Neural cell (in vitro differentiated cells): ENCODE results near the gene GSN. TPM values are rescaled to one million over a fixed set of nuclear protein-coding genes. Genes with fewer than 3 reads are reported as not detected.

Experiments used
- H2AFZ ChIP-seq: fragments of 200-600, 300-800 bp; sonication (generic), shearing (Covaris generic); 2 replicates; pipeline ENCODE4 v1.6.0; 2014; ENCODE audit warnings: low read depth, mild to moderate bottlenecking, antibody characterized with exemption, low read length, moderate library complexity
- H3F3A ChIP-seq: fragments of 200-600 bp; shearing (Covaris generic); 2 replicates; pipeline ENCODE4 v1.6.1; 2016; ENCODE audit warnings: mild to moderate bottlenecking, moderate library complexity, mixed read lengths, antibody characterized with exemption, low read length; ENCODE audit not compliant: insufficient read depth, poor library complexity, severe bottlenecking
- H3K27ac ChIP-seq: fragments of 200-600, 300-800 bp; sonication (generic), shearing (Covaris generic); 2 replicates; pipeline ENCODE4 v1.5.1; 2014; ENCODE audit warnings: mild to moderate bottlenecking, low read length, moderate library complexity
- H3K27me3 ChIP-seq: fragments of 300-800, 200-600 bp; sonication (generic), shearing (Covaris generic); 2 replicates; pipeline ENCODE4 v1.6.0; 2014; ENCODE audit warnings: mild to moderate bottlenecking, low read depth, low read length, moderate library complexity; ENCODE audit not compliant: insufficient read depth
- H3K36me3 ChIP-seq: fragments of 300-800, 200-600 bp; sonication (generic), shearing (Covaris generic); 2 replicates; pipeline ENCODE4 v1.5.1; 2014; ENCODE audit warnings: mild to moderate bottlenecking, antibody characterized with exemption, low read length, moderate library complexity; ENCODE audit not compliant: insufficient read depth
- H3K4me2 ChIP-seq: fragments of 300-800, 200-600 bp; sonication (generic), shearing (Covaris generic); 2 replicates; pipeline ENCODE4 v1.6.0; 2014; ENCODE audit warnings: mild to moderate bottlenecking, low read length
- H3K4me3 ChIP-seq: fragments of 300-800, 200-600 bp; sonication (generic), shearing (Covaris generic); 2 replicates; pipeline ENCODE4 v1.5.1; 2014; ENCODE audit warnings: mild to moderate bottlenecking, low read length, moderate library complexity
- H3K79me2 ChIP-seq: fragments of 200-600 bp; shearing (Covaris generic); replicated peaks from 2 replicates; pipeline ENCODE4 v1.6.0; 2014; ENCODE audit warnings: mild to moderate bottlenecking, low read length, moderate library complexity; ENCODE audit not compliant: insufficient read depth
- H3K9ac ChIP-seq: fragments of 300-800, 200-600 bp; sonication (generic), shearing (Covaris generic); 2 replicates; pipeline ENCODE4 v1.6.1; 2016; ENCODE audit warnings: mild to moderate bottlenecking, low read length, mixed read lengths
- H3K9me2 ChIP-seq: fragments of 200-600 bp; shearing (Covaris generic); 2 replicates; pipeline ENCODE4 v1.6.1; 2016; ENCODE audit warnings: mild to moderate bottlenecking, low read length, mixed read lengths; ENCODE audit not compliant: insufficient read depth
- H3K9me3 ChIP-seq: fragments of 200-600, 300-800 bp; sonication (generic), shearing (Covaris generic); 2 replicates; pipeline ENCODE4 v1.6.1; 2016; ENCODE audit warnings: mild to moderate bottlenecking, mixed run types, low read length, moderate library complexity, mixed read lengths
- H4K20me1 ChIP-seq: fragments of 200-600 bp; shearing (Covaris generic); 2 replicates; pipeline ENCODE4 v1.6.1; 2016; ENCODE audit warnings: mild to moderate bottlenecking, mixed run types; ENCODE audit not compliant: insufficient read depth
- CTCF ChIP-seq: fragments of 450-650 bp; IDR thresholded peaks from 2 replicates; pipeline ENCODE4 v1.5.1; 2014; ENCODE audit warnings: antibody characterized with exemption, mild to moderate bottlenecking, moderate library complexity; ENCODE audit not compliant: poor library complexity, severe bottlenecking
- EP300 ChIP-seq: fragments of 450-650 bp; conservative IDR thresholded peaks from 2 replicates; pipeline ENCODE4 v1.6.1; 2014; ENCODE audit warnings: antibody characterized with exemption, mild to moderate bottlenecking, moderate library complexity; ENCODE audit not compliant: poor library complexity, severe bottlenecking
- EZH2 ChIP-seq: fragments of 200-600, 300-800 bp; shearing (Covaris generic), sonication (generic); IDR thresholded peaks from 2 replicates; pipeline ENCODE4 v1.6.1; 2014; ENCODE audit warnings: antibody characterized with exemption, low read length, borderline replicate concordance, mild to moderate bottlenecking; ENCODE audit not compliant: insufficient read depth, poor library complexity, severe bottlenecking
- MXI1 ChIP-seq: fragments of 450-650 bp; conservative IDR thresholded peaks from 2 replicates; pipeline ENCODE4 v1.6.1; 2014; ENCODE audit warnings: antibody characterized with exemption, mild to moderate bottlenecking; ENCODE audit not compliant: poor library complexity, severe bottlenecking
- POLR2AphosphoS5 ChIP-seq: IDR thresholded peaks from 2 replicates; pipeline ENCODE4 v1.6.1; 2012
- RAD21 ChIP-seq: fragments of 450-650 bp; conservative IDR thresholded peaks from 2 replicates; pipeline ENCODE4 v1.6.1; 2014; ENCODE audit warnings: antibody characterized with exemption, mild to moderate bottlenecking, moderate library complexity
- REST ChIP-seq: IDR thresholded peaks from 2 replicates; pipeline ENCODE4 v1.6.1; 2012; ENCODE audit warnings: borderline replicate concordance
- SMC3 ChIP-seq: fragments of 450-650 bp; conservative IDR thresholded peaks from 2 replicates; pipeline ENCODE4 v1.6.1; 2014; ENCODE audit warnings: antibody characterized with exemption, mild to moderate bottlenecking, moderate library complexity; ENCODE audit not compliant: poor library complexity
- TAF1 ChIP-seq: IDR thresholded peaks from 2 replicates; pipeline ENCODE4 v1.6.1; 2012; ENCODE audit warnings: low read depth
- polyA plus RNA-seq: library from polyadenylated mRNA; depleted of rRNA; stranded (reverse); fragments of >200 nt; gene quantifications from 2 replicates; pipeline ENCODE4 v1.2.3, GENCODE V29; 2014

Gene GSN
- polyA plus RNA-seq, 1 donor from 2014 or later, result 2.4 TPM

GRCh38 chr9:121233906-121234831, 33.8 kb upstream of the GSN start:
- Histone ChIP-seq H3F3A (no peaks in the 10 kb centered on the region), H3K4me2 (no peak overlapping the region), H2AFZ (no peak overlapping the region), H3K9me3 (no peaks in the 10 kb centered on the region), H3K79me2 (no peaks in the 10 kb centered on the region), H3K27ac (no peak overlapping the region), H3K9ac (no peak overlapping the region), H3K27me3 (no peaks in the 10 kb centered on the region), H3K9me2 (no peaks in the 10 kb centered on the region), H3K36me3 (no peaks in the 10 kb centered on the region), H4K20me1 (no peaks in the 10 kb centered on the region), H3K4me3 (no peak overlapping the region)
- TF ChIP-seq EP300 (no peak), POLR2AphosphoS5 (no peak), MXI1 (no peak), EZH2 (no peak), RAD21 (no peak), REST (no peak), CTCF (no peak), SMC3 (no peak), TAF1 (no peak)

GRCh38 chr9:121234832-121235161, 33.2 kb upstream of the GSN start:
- Histone ChIP-seq H3K9ac (no peak overlapping the region), H3K4me2 (no peak overlapping the region), H3K9me3 (no peaks in the 10 kb centered on the region), H3F3A (no peaks in the 10 kb centered on the region), H4K20me1 (no peaks in the 10 kb centered on the region), H3K9me2 (no peaks in the 10 kb centered on the region), H2AFZ (no peak overlapping the region), H3K4me3 (no peak overlapping the region), H3K79me2 (no peaks in the 10 kb centered on the region), H3K27me3 (no peaks in the 10 kb centered on the region), H3K27ac (no peak overlapping the region), H3K36me3 (no peaks in the 10 kb centered on the region)
- TF ChIP-seq EP300, result no peak
